PC-3 (cell line): ENCODE data around the gene SBK1.
"Not testable (repeated sequence)": the region's sequence is repeated elsewhere in the genome, so short reads cannot be mapped to it uniquely, and the experiment has no call there.

Source experiments
- EZH2 ChIP-seq: fragments of 300-600 bp; sonication (generic); IDR thresholded peaks from one replicate; pipeline ENCODE4 v1.6.1; 2017; ENCODE audit warnings: antibody characterized with exemption, mild to moderate bottlenecking, low read length; ENCODE audit not compliant: unreplicated experiment
- EZH2phosphoT487 ChIP-seq: fragments of 300-600 bp; sonication (generic); IDR thresholded peaks from 2 replicates; pipeline ENCODE4 v1.6.1; 2018; ENCODE audit warnings: mild to moderate bottlenecking, antibody characterized with exemption, low read length, borderline replicate concordance
- TF ChIP-seq, protein P1 (sequence below): fragments of 300-600 bp; sonication (generic); conservative IDR thresholded peaks from 2 replicates; pipeline ENCODE4 v1.5.1; 2017; ENCODE audit warnings: antibody characterized with exemption, low read depth, mild to moderate bottlenecking, low read length

DNA sequence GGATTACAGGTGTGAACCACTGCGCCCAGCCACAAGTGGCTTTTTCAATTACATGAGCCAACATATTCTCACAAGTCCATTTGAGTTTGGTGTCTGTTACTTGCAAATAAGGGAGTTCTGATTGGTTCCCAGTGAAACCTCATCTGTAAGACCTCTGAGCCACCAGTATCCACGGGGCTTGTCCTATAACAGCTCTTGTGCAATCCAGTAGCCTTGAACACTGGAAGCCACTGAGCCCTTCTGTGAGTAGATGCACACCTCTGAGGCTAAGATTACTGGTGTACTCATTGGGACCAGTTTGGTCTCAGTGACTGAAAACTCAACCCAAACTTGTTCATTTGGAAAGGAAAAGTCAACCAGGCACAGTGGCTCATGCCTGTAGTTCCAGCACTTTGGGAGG is 38.7 kb downstream of the SBK1 start:
- TF ChIP-seq, protein P1, sequence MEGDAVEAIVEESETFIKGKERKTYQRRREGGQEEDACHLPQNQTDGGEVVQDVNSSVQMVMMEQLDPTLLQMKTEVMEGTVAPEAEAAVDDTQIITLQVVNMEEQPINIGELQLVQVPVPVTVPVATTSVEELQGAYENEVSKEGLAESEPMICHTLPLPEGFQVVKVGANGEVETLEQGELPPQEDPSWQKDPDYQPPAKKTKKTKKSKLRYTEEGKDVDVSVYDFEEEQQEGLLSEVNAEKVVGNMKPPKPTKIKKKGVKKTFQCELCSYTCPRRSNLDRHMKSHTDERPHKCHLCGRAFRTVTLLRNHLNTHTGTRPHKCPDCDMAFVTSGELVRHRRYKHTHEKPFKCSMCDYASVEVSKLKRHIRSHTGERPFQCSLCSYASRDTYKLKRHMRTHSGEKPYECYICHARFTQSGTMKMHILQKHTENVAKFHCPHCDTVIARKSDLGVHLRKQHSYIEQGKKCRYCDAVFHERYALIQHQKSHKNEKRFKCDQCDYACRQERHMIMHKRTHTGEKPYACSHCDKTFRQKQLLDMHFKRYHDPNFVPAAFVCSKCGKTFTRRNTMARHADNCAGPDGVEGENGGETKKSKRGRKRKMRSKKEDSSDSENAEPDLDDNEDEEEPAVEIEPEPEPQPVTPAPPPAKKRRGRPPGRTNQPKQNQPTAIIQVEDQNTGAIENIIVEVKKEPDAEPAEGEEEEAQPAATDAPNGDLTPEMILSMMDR: not testable (repeated sequence)
- TF ChIP-seq EZH2, EZH2phosphoT487: not testable (repeated sequence)
